Measurements from ENCODE around the gene PRR16.
"Not testable (repeated sequence)": the region's sequence is repeated elsewhere in the genome, so short reads cannot be mapped to it uniquely, and the experiment has no call there.

PRR16 gene

GRCh38 chr5:120632430-120632829, 168.3 kb downstream of the PRR16 start:
- no peak for DNase-seq (ENCODE audit: low read depth in 2 of 2, low spot score in 1 of 2)

- no peak for DNase-seq (ENCODE audit: low read depth in 2 of 2, low spot score in 1 of 2)
Observed at GRCh38 chr5:120638449-120638848, 174.3 kb downstream of the PRR16 start.

GRCh38 chr5:120640778-120641177, 176.7 kb downstream of the PRR16 start:
- no peak for DNase-seq (ENCODE audit: low read depth in 2 of 2, low spot score in 1 of 2)

GRCh38 chr5:120644516-120644915, 180.4 kb downstream of the PRR16 start:
- DNase-seq (ENCODE audit: low read depth in 2 of 2, low spot score in 1 of 2) = no peak

- no peak for DNase-seq (ENCODE audit: low read depth in 2 of 2, low spot score in 1 of 2)
Observed at GRCh38 chr5:120655828-120656435, 191.8 kb downstream of the PRR16 start.

GRCh38 chr5:120657104-120657503, 193.0 kb downstream of the PRR16 start:
- no peak for DNase-seq (ENCODE audit: low read depth in 2 of 2, low spot score in 1 of 2)

- DNase-seq (ENCODE audit: low read depth in 2 of 2, low spot score in 1 of 2) = no peak
Observed at GRCh38 chr5:120677481-120677880, 213.4 kb downstream of the PRR16 start.

- DNase-seq (ENCODE audit: low read depth in 2 of 2, low spot score in 1 of 2) = no peak
Observed at GRCh38 chr5:120678279-120678678, 214.2 kb downstream of the PRR16 start.

GRCh38 chr5:120682851-120683250, 218.8 kb downstream of the PRR16 start:
- DNase-seq (ENCODE audit: low read depth in 2 of 2, low spot score in 1 of 2) = no peak

- DNase-seq (ENCODE audit: low read depth in 2 of 2, low spot score in 1 of 2) = no peak
Observed at GRCh38 chr5:120683580-120683979, 219.5 kb downstream of the PRR16 start.

- DNase-seq (ENCODE audit: low read depth in 2 of 2, low spot score in 1 of 2) = no peak
Observed at GRCh38 chr5:120684213-120684612, 220.1 kb downstream of the PRR16 start.

GRCh38 chr5:120684749-120685415, 220.8 kb downstream of the PRR16 start:
- DNase-seq (ENCODE audit: low read depth in 2 of 2, low spot score in 1 of 2) = no peak

GRCh38 chr5:120690621-120691407, 226.7 kb downstream of the PRR16 start:
- DNase-seq (ENCODE audit: low read depth in 2 of 2, low spot score in 1 of 2) = no peak

- DNase-seq (ENCODE audit: low read depth in 2 of 2, low spot score in 1 of 2) = no peak
Observed at GRCh38 chr5:120692325-120692724, 228.2 kb downstream of the PRR16 start.

GRCh38 chr5:120695368-120695880, 231.3 kb downstream of the PRR16 start:
- no peak for DNase-seq (ENCODE audit: low read depth in 2 of 2, low spot score in 1 of 2)

- no peak for DNase-seq (ENCODE audit: low read depth in 2 of 2, low spot score in 1 of 2)
Observed at GRCh38 chr5:120697147-120697546, 233.0 kb downstream of the PRR16 start.

- DNase-seq (ENCODE audit: low read depth in 2 of 2, low spot score in 1 of 2) = not testable (repeated sequence)
Observed at GRCh38 chr5:120697670-120698327, 233.7 kb downstream of the PRR16 start.

GRCh38 chr5:120700653-120701052, 236.6 kb downstream of the PRR16 start:
- DNase-seq (ENCODE audit: low read depth in 2 of 2, low spot score in 1 of 2) = not testable (repeated sequence)

GRCh38 chr5:120702817-120703538, 238.9 kb downstream of the PRR16 start:
- DNase-seq (ENCODE audit: low read depth in 2 of 2, low spot score in 1 of 2) = not testable (repeated sequence)

GRCh38 chr5:120703918-120704587, 240.0 kb downstream of the PRR16 start:
- no peak for DNase-seq (ENCODE audit: low read depth in 2 of 2, low spot score in 1 of 2)
